Measurements from ENCODE around the gene MYOD1. TPM values are rescaled to one million over a fixed set of nuclear protein-coding genes. Genes with fewer than 3 reads are reported as not detected.
A peak's percentile ranks its signal among the peaks of the same experiment; 100 is the strongest.

Gene MYOD1
- total RNA-seq, 2 experiments from 2014 or later = not detected

DNA sequence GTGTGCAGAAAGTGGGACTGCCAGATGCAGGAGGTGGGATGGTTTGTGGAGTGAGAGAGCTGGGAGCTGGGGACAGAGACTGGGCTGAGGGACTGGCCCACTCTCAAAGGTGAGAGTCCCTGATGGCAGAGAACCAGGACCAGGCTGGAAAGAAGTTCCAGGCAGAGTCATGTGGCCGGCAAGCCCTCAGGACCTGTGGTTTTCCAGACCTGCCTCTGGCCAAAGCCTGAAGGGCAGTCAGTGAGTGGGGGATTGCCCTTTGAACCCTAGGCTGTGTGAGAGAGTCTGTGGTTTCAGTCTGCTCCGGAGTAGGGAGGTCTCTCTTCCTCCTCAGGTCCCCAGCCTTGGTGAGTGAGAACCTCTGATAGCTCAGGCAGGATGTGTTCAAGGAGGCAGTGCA is 32.2 kb downstream of the MYOD1 start:
- CTCF ChIA-PET = interaction anchor here (1.4 kb wide), 1 partner anchor 10 kb away, joined by 3 read pairs; no protein-coding TSS in a partner anchor

DNA sequence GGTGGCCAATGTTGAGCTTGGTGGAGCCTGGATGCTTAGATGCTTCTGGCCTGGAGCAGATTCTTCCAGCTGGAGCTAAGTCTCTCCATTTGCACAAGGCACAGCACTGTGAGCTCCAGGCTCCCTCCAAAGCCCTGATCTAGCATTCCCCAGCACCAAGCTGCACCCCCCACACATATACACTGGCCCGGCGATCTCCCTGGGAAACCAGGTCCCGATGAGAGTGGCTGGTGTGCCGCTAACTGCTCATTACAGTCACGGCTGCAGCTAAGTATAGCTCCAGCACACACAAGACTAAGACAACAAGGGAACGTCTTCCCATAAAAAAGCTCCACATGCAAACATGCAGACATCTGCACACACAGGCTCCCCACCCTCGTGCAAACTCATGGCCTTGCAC is 32.8 kb downstream of the MYOD1 start:
- no peaks in the 10 kb centered on the region for H3K4me1 Mint-ChIP-seq
- H3K27me3 Mint-ChIP-seq = no peaks in the 10 kb centered on the region
- ChIA-PET POLR2A (no interaction called here), CTCF (interaction anchor here (1.4 kb wide), 1 partner anchor 9 kb away, joined by 3 read pairs; no protein-coding TSS in a partner anchor)
- no peaks in the 10 kb centered on the region for H3K9me3 Mint-ChIP-seq
- H3K4me3 Mint-ChIP-seq = no peak overlapping the region
- no peaks in the 10 kb centered on the region for H3K36me3 Mint-ChIP-seq (ENCODE audit: low read depth)
- no peak overlapping the region for H3K27ac Mint-ChIP-seq
- DNase-seq = no peak

More for the DNA sequence above, 32.2 kb downstream of the MYOD1 start:
- no peaks in the 10 kb centered on the region for H3K36me3 Mint-ChIP-seq (ENCODE audit: low read depth)
- no peak overlapping the region for H3K4me3 Mint-ChIP-seq
- POLR2A ChIA-PET = no interaction called here
- H3K9me3 Mint-ChIP-seq = no peaks in the 10 kb centered on the region
- H3K27ac Mint-ChIP-seq = no peak overlapping the region
- no peaks in the 10 kb centered on the region for H3K27me3 Mint-ChIP-seq
- no peak for DNase-seq
- H3K4me1 Mint-ChIP-seq = no peaks in the 10 kb centered on the region

DNA sequence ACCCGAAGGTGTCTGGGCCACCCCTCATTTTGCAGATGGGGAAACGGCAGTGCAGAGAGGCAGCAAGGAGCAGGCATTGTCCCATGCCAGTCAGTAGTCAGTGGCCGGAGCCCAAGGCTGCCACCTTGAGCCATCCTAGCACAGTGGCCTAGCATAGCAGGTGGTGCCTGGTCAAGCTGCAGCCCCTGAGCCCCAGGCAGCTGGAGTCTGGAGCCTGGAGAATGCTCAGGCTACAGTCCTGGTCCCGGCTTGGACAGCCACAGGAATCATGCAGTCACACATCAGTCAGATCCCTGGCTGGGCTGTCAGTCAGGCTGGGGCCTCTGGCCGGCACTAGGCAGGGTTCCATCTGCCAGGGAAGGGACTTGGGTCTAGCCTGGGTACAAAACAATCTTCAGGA is 33.8 kb downstream of the MYOD1 start:
- Mint-ChIP-seq H3K4me3 (no peak overlapping the region), H3K27me3 (no peaks in the 10 kb centered on the region), H3K9me3 (no peaks in the 10 kb centered on the region), H3K4me1 (no peaks in the 10 kb centered on the region), H3K27ac (no peak overlapping the region), H3K36me3 (ENCODE audit: low read depth) (no peaks in the 10 kb centered on the region)
- POLR2A ChIA-PET = no interaction called here
- no peak for DNase-seq
- CTCF ChIA-PET = interaction anchor here (1.4 kb wide), 1 partner anchor 8 kb away, joined by 3 read pairs; no protein-coding TSS in a partner anchor

DNA sequence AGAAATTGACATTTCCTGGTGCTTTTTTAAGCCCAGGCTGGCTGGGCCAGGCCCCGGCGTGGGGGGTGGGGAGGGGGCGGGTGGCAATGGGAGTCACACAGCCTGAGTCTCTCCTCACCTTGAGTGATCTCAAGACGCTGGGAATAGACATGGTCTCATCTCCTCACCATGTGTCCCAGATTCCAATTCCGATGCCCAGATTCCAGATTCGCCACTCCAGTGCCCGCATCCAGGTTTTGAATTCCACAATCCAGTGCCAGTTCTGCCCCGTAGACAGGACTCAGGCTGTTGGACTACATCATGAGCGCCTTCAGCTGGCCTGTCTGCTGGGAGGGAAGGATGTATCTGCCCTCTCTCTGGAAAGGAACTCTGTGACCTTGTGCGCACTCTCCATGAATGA is 34.3 kb downstream of the MYOD1 start:
- POLR2A ChIA-PET = no interaction called here
- H3K36me3 Mint-ChIP-seq (ENCODE audit: low read depth) = no peaks in the 10 kb centered on the region
- DNase-seq = no peak
- H3K4me3 Mint-ChIP-seq = no peak overlapping the region
- no peak overlapping the region for H3K27ac Mint-ChIP-seq
- no peaks in the 10 kb centered on the region for H3K27me3 Mint-ChIP-seq
- no peaks in the 10 kb centered on the region for H3K4me1 Mint-ChIP-seq
- CTCF ChIA-PET = no interaction called here
- H3K9me3 Mint-ChIP-seq = no peaks in the 10 kb centered on the region

DNA sequence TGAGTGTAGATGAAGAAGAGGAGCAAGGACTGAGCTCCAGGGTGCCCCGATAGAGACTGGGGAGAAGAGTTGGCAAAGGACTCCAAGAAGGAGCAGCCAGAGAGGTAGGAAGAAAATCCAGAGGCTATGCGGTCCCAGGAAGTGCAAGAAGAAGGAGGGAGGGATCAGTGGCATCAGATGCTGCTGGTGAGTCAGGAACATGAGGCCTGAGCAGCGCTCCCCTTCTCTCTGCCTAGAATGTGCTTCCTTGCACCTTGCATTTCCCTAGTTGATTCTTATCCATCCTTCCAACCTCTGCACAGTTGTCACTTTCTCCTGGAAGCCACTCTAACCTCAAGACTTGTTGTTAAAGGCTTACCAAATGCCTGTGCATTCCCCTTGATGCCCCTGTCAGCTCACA is 36.5 kb downstream of the MYOD1 start:
- DNase-seq = no peak
- Mint-ChIP-seq H3K4me1 (peaks cover 3% of the 10 kb centered on the region), H3K4me3 (no peak overlapping the region), H3K27me3 (no peaks in the 10 kb centered on the region), H3K9me3 (no peaks in the 10 kb centered on the region), H3K36me3 (ENCODE audit: low read depth) (no peaks in the 10 kb centered on the region), H3K27ac (no peak overlapping the region)
- ChIA-PET CTCF (interaction anchor here (1.1 kb wide), 1 partner anchor 12 kb away, joined by 3 read pairs; no protein-coding TSS in a partner anchor), POLR2A (no interaction called here)

DNA sequence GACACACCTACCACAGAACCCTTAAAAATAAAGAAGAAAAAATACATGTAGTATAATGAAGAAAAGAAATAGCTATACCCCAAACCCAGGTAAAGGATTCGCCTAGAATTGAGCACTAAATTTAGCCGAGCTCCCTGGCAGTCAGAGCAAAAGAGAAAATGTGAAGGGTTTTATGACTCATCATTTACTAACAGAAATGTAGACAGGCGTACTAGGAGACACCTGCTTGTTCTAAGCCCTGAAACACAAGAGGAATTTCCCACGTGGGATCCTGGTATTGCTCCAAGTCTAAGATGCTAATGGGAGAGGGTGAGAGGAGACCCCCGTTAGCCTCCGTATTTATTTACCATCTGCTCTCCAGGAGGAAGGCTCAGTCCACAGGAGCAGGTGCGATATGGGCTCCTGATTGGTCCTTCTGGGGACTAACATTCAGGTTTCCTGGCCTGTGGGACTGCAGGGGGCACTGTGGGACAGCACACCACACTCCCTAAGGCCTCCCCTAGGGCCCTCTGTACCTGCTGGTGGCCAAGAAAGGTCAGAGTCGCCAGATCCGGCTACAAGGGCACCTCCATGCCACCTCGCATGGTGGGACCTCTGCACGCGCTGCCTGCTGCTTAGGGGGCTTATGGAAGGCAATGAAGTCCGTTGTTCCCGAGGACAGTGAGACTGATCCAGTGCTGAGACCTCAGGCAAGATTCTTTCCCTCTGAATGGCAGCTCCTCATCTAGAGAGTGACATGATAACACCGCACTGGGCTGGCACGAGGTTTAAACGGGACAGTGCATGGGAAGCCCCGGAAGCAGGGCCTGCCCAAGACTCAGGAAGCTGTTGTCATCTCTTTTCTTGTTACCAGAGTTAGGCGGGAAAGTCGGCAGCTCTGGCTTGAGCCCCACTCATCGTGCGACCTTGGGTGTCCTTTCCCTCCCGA is 41.0 kb downstream of the MYOD1 start:
- CTCF ChIA-PET = interaction anchor here (1.2 to 2.2 kb wide), 3 partner anchors 8 to 219 kb away, joined by 3 to 6 read pairs (median 5); no protein-coding TSS in a partner anchor
- Mint-ChIP-seq H3K4me1 (peaks cover 3% of the 10 kb centered on the region), H3K27me3 (no peaks in the 10 kb centered on the region), H3K9me3 (no peaks in the 10 kb centered on the region), H3K36me3 (ENCODE audit: low read depth) (no peaks in the 10 kb centered on the region), H3K27ac (no peak overlapping the region), H3K4me3 (no peak overlapping the region)
- POLR2A ChIA-PET = no interaction called here
- peak; percentile 29 for DNase-seq

DNA sequence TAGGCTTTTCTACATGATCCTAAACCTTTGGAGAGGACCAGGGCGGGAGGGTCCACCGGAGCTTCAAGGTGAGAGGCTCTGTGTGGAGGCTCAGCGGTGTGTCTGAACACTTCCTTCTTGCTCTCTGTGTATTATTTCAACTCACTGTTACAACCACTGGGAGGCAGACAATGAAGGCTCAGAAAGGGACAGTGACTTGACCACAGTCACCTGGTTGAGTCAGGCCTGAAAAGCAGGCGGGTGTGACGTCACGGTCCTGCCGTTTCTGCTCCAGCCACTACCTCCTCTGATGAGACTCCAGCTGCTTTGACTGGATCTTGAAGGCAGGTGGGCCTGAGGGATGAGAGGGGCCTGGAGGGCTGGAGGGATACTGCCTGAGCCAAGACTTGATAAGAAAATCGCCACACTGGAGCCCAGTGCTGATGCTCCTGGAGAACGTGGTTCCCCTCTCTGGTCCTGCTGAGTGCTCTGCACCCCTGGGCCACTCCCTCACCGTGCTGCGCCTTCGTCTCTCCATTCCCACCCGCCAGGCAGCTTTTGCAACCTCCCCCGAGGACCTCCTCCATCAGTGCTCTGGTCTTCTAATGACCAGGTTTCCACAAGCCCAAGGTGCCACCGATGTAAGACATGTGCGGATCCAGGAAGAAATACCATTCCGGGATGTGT is 43.1 kb downstream of the MYOD1 start:
- no peak for DNase-seq

DNA sequence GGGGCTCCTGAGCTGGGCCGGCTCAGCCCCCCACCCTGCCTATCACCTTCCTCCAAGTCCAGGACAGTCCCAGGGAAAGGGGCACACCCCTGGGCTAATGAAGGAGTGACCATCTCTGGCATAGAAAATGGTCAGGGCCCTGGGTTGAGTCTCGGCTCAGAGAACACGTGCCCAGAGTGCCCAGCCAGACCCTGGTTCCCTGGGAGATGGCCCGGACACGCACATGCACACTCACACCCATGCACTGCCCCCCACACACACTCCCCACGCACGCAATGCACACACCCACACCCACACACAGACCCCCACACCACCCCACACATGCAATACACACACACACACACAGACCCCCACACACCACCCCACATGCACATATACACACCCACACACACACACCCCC is 43.9 kb downstream of the MYOD1 start:
- ChIA-PET POLR2A (no interaction called here), CTCF (no interaction called here)
- Mint-ChIP-seq H3K27ac (no peak overlapping the region), H3K9me3 (no peaks in the 10 kb centered on the region), H3K27me3 (no peaks in the 10 kb centered on the region), H3K36me3 (ENCODE audit: low read depth) (no peaks in the 10 kb centered on the region), H3K4me3 (no peak overlapping the region), H3K4me1 (peaks cover 3% of the 10 kb centered on the region)
- DNase-seq = no peak

More for the DNA sequence above, 43.1 kb downstream of the MYOD1 start:
- no peak overlapping the region for H3K27ac Mint-ChIP-seq
- no peaks in the 10 kb centered on the region for H3K36me3 Mint-ChIP-seq (ENCODE audit: low read depth)
- H3K4me3 Mint-ChIP-seq = no peak overlapping the region
- H3K4me1 Mint-ChIP-seq = peaks cover 3% of the 10 kb centered on the region
- H3K9me3 Mint-ChIP-seq = no peaks in the 10 kb centered on the region
- H3K27me3 Mint-ChIP-seq = no peaks in the 10 kb centered on the region
- CTCF ChIA-PET = interaction anchor here (0.6 to 1.4 kb wide), 3 partner anchors 10 to 109 kb away, joined by 3 to 5 read pairs (median 5); no protein-coding TSS in a partner anchor
- POLR2A ChIA-PET = no interaction called here

DNA sequence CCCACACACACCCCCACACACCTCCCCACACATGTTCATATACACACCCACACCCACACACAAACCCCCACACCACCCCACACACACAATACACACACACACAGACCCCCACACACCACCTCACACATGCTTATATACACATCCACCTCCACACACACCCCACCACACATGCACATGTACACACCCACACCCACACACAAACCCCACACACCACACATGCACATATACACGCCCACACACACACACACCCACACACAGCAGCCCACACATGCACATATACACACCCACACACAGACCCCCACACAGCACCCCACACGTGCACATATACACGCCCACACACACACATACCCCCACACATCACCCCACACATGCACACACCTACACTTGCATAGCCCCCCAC is 44.3 kb downstream of the MYOD1 start:
- H3K27me3 Mint-ChIP-seq = no peaks in the 10 kb centered on the region
- H3K36me3 Mint-ChIP-seq (ENCODE audit: low read depth) = no peaks in the 10 kb centered on the region
- CTCF ChIA-PET = no interaction called here
- DNase-seq = no peak
- H3K27ac Mint-ChIP-seq = no peak overlapping the region
- POLR2A ChIA-PET = no interaction called here
- no peaks in the 10 kb centered on the region for H3K9me3 Mint-ChIP-seq
- no peak overlapping the region for H3K4me3 Mint-ChIP-seq
- peaks cover 3% of the 10 kb centered on the region for H3K4me1 Mint-ChIP-seq

DNA sequence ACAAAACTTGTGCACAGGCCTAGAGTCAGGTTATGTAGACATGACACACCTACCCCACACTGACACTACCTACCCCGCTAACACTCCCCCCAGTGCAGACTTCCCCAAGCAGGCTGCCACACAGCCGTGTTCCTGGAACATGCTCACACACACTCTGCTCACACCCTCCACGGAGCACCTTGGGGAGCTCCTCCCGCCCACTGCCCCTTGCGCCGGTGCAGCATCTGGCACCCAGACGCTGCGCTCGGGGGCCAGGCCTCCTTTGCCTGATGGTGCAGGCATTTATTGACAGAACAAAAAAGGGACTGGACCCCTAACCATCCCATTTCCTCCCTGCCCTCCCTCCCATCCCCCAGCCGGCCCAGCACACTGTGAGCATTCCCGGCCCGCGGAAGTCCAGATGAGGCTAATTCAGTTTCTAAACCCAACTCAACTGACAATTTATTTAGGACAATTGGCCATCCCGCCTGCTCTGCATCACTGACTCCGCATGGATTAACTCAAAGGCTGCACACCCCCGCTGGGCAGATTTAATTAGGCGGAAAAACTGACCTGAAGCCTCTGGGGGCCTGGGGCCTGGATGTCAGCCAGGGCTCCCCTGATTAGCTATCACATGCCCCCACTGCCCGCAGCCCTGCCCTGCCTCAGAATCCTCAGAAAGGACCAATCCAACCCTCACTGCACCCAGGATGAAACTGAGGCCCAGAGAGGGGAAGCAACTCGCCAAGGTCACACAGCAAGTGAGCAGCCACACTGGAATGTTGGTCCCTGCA is 45.3 kb downstream of the MYOD1 start:
- H3K27me3 Mint-ChIP-seq = no peaks in the 10 kb centered on the region
- H3K4me3 Mint-ChIP-seq = no peak overlapping the region
- POLR2A ChIA-PET = no interaction called here
- H3K9me3 Mint-ChIP-seq = no peaks in the 10 kb centered on the region
- H3K27ac Mint-ChIP-seq = no peak overlapping the region
- no peak for DNase-seq
- no peaks in the 10 kb centered on the region for H3K36me3 Mint-ChIP-seq (ENCODE audit: low read depth)
- no peaks in the 10 kb centered on the region for H3K4me1 Mint-ChIP-seq
- CTCF ChIA-PET = no interaction called here

DNA sequence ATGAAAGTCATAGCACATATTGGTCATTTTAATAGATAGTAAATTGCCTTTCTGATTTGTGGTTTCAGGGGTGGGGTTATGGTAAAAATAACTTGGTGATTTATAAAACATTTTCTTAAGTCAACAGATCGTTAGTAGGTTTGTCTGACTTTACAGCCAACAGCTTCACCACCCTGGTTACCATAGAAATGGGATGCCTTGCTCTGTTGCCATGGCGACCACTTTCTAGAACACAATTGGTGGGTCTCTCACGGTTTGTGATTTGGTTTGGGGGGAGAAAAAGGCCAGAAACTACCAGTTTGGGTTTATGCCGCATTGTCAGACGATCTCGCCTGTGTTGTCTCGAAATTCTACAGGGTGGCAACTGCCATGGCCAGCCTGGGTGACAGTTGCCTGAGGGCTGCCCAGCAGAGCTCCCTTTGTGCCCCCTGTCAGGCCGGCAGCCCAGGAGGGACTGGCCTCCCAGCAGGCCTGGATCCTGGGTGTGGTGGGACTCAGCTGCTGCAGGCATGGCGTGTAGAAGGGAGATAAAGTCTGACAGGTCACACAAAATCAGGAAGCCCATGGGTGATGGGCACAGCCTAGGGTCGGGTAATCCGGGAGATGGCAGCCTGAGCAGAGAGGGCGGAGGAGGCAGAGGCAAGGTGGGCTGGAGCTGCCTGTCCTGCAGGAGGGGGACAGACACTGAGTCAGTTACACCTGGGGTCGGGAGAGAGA is 46.1 kb downstream of the MYOD1 start:
- Mint-ChIP-seq H3K4me1 (no peaks in the 10 kb centered on the region), H3K27me3 (no peaks in the 10 kb centered on the region), H3K27ac (no peak overlapping the region), H3K4me3 (no peak overlapping the region), H3K9me3 (no peaks in the 10 kb centered on the region), H3K36me3 (ENCODE audit: low read depth) (no peaks in the 10 kb centered on the region)
- POLR2A ChIA-PET = no interaction called here
- CTCF ChIA-PET = no interaction called here
- no peak for DNase-seq

DNA sequence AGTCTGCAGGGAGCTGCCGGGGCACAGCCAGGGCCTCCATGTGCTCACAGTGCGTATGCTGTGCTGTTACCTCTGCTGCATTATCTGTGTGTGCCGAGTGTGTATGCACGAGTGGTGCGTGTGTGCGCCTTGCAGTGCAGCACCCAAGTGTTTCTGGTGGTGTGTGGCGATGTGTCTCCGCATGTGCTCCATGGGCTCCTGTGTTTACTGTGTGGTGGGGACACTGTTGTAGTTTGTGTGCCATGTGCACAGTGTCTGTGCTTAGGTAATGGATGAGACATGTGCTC is 46.6 kb downstream of the MYOD1 start:
- H3K36me3 Mint-ChIP-seq (ENCODE audit: low read depth) = no peaks in the 10 kb centered on the region
- POLR2A ChIA-PET = no interaction called here
- no peaks in the 10 kb centered on the region for H3K9me3 Mint-ChIP-seq
- DNase-seq = no peak
- no peaks in the 10 kb centered on the region for H3K27me3 Mint-ChIP-seq
- H3K4me1 Mint-ChIP-seq = no peaks in the 10 kb centered on the region
- no peak overlapping the region for H3K27ac Mint-ChIP-seq
- H3K4me3 Mint-ChIP-seq = no peak overlapping the region
- CTCF ChIA-PET = no interaction called here

Measured in activated CD4-positive, alpha-beta T cell treated with anti-CD3 and anti-CD28 coated beads, Interleukin-2, amount 10 ng/mL, durations not matched to agents 7 days and 5 days (primary cell).